C4-2B (cell line): ENCODE measurements around the gene ARHGAP8.
"Not testable (repeated sequence)": the region's sequence is repeated elsewhere in the genome, so short reads cannot be mapped to it uniquely, and the experiment has no call there.

Source experiments
- H3K27ac ChIP-seq: fragments of 450-650 bp; 2 replicates; pipeline ENCODE4 v1.5.1; 2017
- CTCF ChIP-seq: fragments of 450-650 bp; conservative IDR thresholded peaks from 2 replicates; pipeline ENCODE4 v1.5.1; 2017; ENCODE audit warnings: mild to moderate bottlenecking
- ZFX ChIP-seq: fragments of 450-650 bp; IDR thresholded peaks from 2 replicates; pipeline ENCODE4 v1.6.1; 2017

Gene ARHGAP8

GRCh38 chr22:44846726-44847275 is 94.4 kb downstream of the ARHGAP8 start:
- no peak overlapping the region for H3K27ac ChIP-seq
- TF ChIP-seq CTCF, result no peak
- TF ChIP-seq ZFX, result no peak

GRCh38 chr22:44847380-44847779 is 95.0 kb downstream of the ARHGAP8 start:
- TF ChIP-seq ZFX, result no peak
- no peak for TF ChIP-seq CTCF
- H3K27ac ChIP-seq, result no peak overlapping the region

- TF ChIP-seq ZFX (no peak), CTCF (no peak)
- no peak overlapping the region for H3K27ac ChIP-seq
Observed at GRCh38 chr22:44847892-44848291, 95.5 kb downstream of the ARHGAP8 start.

GRCh38 chr22:44848296-44848741 is 95.9 kb downstream of the ARHGAP8 start:
- TF ChIP-seq CTCF (no peak), ZFX (no peak)
- H3K27ac ChIP-seq, result no peak overlapping the region

GRCh38 chr22:44848791-44849420 is 96.5 kb downstream of the ARHGAP8 start:
- TF ChIP-seq CTCF (no peak), ZFX (no peak)
- no peak overlapping the region for H3K27ac ChIP-seq

- H3K27ac ChIP-seq, result no peak overlapping the region
Observed at GRCh38 chr22:44850946-44851345, 98.6 kb downstream of the ARHGAP8 start.

GRCh38 chr22:44854641-44855040 is 102.3 kb downstream of the ARHGAP8 start:
- not testable (repeated sequence) for H3K27ac ChIP-seq

More at GRCh38 chr22:44850946-44851345, 98.6 kb downstream of the ARHGAP8 start:
- TF ChIP-seq CTCF (no peak), ZFX (no peak)

- no peak for TF ChIP-seq ZFX
- TF ChIP-seq CTCF, result no peak
- no peak overlapping the region for H3K27ac ChIP-seq
Observed at GRCh38 chr22:44855855-44856254, 103.5 kb downstream of the ARHGAP8 start.

- peak overlapping the region; percentile 75 for H3K27ac ChIP-seq
Observed at GRCh38 chr22:44858819-44859218, 106.4 kb downstream of the ARHGAP8 start.
